Panc1 (cell line): Measurements from ENCODE around the gene GGA1.

Experiments
- POLR2AphosphoS5 ChIP-seq: IDR thresholded peaks from 2 replicates; pipeline ENCODE4 v1.6.1; 2012; ENCODE audit warnings: mild to moderate bottlenecking, low read depth, low read length, moderate library complexity
- TF ChIP-seq, protein P1 (sequence below): fragments of 450-650 bp; IDR thresholded peaks from 2 replicates; pipeline ENCODE4 v1.5.1; 2017; ENCODE audit warnings: mild to moderate bottlenecking

GRCh38 chr22:37599153-37599552 lies 9.5 kb upstream of the GGA1 start:
- TF ChIP-seq, protein P1, sequence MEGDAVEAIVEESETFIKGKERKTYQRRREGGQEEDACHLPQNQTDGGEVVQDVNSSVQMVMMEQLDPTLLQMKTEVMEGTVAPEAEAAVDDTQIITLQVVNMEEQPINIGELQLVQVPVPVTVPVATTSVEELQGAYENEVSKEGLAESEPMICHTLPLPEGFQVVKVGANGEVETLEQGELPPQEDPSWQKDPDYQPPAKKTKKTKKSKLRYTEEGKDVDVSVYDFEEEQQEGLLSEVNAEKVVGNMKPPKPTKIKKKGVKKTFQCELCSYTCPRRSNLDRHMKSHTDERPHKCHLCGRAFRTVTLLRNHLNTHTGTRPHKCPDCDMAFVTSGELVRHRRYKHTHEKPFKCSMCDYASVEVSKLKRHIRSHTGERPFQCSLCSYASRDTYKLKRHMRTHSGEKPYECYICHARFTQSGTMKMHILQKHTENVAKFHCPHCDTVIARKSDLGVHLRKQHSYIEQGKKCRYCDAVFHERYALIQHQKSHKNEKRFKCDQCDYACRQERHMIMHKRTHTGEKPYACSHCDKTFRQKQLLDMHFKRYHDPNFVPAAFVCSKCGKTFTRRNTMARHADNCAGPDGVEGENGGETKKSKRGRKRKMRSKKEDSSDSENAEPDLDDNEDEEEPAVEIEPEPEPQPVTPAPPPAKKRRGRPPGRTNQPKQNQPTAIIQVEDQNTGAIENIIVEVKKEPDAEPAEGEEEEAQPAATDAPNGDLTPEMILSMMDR: no peak
- no peak for TF ChIP-seq POLR2AphosphoS5
